DMS53 treated with DMSO at 0.1 percent for 48 hours (cell line): ENCODE results near the gene ZNF622.
"Not testable (repeated sequence)": the region's sequence is repeated elsewhere in the genome, so short reads cannot be mapped to it uniquely, and the experiment has no call there.

Experiments
- DNase-seq: peaks from one replicate; lab custom pipeline; 2025; ENCODE audit not compliant: unreplicated experiment; lab: John Stamatoyannopoulos, UW

ZNF622 gene

DNA sequence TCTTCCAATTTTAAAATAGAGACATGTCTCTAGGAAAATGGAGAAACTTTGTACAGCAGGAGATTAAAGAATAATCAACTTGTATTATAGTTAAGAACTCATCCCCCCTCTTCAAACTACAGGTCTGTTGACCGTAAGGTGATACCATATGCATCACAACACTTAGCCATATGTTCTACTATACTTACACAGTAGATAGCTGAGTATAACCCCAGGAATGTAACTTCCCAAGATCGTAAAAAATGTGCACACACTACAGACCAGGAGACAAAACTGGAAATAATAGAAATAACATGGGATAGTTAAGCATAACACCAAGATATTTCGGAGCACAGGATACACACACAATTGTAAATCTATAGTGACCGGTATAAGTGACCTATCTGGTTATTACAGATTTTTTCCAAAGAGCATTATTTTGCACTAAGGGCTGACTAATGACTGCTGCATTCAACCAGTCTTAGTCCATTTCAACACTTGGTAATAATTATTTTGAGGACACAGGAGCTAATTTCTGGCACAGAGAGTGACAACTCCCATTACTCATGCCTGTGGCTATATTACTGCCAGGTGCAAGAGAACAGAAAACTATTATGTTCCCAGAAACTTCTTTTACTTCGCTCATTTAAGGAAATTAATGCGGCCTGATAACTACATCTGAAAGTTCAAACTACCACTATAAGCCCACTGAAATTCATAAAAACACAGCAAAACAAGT, 15.4 kb upstream of the ZNF622 start:
- no peak for DNase-seq

DNA sequence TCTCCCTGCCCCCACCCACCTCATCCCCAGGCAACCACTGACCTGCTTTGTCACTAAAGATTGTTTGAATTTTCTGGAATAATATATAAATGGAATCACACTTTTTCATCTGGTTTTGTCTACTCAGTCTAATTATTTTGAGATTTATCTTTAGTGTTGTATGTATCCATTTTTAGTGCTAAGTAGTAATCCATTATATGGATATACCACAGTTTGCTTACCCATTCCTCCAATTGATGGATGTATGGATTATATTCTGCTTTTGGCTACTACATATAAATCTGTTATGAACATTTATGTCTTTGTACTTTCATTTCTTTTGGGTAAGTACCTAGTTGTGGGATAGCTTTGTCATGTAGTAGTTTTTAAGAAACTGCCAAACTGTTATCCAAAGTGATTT, 14.5 kb upstream of the ZNF622 start:
- DNase-seq = no peak

DNA sequence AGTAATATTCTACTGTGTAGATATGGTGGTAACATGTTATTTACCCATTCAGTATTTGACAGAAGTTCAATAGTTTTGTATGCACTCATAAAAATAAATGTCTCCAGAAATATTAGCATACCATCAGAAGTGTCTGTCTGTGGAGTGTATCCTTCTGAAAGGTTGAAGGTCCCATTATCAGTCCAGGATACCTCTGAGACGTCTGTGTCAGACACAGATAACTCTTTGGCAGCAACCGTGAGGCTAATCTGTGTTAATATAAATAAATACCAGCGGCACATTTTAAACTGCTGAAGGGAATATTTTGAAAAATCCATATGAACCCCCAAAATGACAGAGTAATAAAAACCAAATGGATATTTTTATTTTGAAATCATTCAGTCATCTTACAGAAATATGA, 11.9 kb upstream of the ZNF622 start:
- DNase-seq = no peak

DNA sequence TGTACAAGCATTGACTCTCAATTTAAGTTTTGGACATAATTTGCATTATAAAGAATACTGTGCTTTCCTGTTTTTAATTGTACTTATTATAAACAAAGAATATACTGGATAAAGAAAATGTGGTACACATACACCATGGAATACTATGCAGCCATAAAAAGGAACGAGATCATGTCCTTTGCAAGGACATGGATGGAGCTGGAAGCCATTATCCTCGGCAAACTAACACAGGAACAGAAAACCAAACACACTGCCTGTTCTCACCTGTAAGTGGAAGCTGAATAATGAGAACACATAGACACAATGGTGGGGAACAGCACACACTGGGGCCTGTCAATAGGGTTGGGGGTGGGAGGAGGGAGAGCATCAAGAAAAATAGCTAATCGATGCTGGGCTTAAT, 10.8 kb upstream of the ZNF622 start:
- DNase-seq = not testable (repeated sequence)

DNA sequence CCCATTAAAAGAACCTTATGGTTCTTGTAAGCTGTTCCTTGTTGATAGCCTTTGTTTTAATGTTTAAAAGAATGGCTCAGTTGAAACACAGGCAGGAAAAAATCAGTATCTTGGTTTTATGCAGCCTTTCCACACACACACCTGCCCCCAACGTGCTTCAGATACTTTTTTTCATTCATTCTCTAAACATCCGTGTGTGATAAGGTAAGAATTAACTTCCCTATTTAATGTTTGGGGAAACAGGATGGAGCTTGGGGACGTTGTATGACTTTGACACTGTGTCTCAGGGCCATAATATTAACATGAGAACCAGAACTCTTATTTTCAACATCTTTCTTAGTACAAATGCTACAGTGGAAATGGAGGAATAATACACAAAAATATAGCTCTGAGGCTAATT, 5.8 kb upstream of the ZNF622 start:
- DNase-seq = no peak

DNA sequence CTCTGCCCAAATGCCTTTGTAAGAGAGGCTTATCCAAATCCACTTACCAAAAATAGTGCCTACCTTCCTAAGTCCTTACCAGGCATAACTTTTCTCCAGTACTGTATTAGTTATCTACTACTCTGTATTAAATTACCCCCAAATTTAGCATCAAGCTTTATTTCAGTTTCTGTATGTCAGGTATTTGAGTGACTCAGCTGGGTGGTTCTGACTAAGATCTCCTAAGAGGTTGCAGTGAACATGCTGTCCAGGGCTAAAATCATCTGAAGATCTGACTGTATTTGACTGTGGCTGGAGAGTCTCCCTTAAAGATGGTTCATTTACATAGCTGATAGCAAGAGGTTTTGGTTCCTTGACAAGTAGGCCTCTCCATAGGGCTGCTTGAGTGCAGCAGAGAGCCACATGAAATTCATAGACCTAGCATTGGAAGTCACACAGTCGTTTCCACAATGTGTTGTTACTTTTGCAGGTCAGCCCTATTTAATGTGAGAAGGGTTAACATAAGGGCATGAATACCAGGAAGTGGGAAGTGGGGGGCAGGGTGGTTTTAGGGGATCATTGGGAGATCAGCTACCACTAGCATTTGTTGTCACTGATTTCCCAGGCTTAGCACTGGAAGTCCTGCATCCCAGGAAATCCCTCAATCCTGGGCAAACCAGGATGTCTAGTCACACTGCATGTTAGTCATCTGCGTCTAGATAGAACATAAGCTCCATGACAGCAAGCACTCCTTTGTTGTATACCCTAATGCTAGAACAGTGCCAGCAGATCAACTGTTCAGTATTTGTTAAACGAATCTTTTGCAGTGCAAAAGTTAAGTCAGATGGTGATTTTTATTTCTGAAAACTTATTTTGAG, 2.0 kb upstream of the ZNF622 start:
- DNase-seq = no peak

DNA sequence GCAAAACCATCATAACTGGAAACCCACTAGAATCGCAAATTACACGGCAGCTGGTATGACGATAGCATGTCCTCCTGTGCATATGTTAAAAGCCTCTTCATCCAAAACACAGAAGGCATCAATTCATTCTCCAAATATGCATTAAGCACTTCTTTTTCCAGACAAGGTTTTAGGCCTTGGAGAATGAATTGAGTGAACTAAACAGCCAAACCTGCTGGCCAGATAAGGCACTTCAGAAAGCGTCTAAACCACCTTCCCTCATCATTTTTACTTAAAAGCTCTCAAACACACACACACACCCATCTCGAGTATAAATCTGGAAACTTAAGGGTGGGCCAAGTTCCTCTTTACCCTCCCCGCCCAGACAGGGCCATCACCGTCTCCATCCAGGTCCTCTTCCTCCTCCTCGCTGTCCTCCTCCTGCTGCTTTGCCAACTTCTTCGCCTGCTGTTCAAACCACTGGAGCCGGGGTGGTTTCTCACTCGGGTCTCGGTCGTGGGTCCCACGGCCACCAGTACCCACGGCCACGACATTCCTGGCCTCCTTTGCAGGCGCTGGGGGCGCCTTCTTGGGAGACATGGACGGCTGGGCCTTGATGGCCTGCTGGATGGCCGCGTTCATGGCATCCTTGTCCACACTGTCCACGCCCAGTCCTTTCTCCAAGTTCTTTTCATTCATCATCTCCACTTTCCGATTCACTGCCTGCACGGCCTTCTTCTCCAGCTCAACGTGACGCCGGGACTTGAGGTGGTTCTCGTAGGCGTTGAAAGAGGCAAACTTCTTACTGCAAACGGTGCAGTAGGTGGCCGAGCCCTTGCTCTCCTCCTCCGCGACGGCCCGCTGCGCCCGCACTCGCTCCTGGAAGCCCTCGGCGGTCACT, 696 bp downstream of the ZNF622 start:
- DNase-seq = no peak

DNA sequence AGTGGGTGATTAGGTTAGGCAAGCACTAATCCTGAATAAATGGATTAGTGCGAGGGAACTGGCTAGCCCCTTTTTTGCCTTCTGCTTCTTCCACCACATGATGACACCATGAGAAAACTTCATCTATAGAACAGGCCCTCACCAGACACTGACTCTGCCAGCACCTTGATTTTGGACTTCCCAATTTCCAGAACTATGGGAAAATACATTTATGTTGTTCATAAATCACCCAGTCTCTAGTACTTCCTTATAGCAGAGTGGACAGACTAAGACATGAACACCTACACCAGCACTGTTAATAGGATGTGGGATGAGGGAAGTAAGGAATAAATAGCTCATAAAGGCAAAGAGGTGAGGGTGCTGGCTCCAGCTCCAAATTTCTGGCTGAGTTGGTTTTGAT, 1.4 kb downstream of the ZNF622 start:
- no peak for DNase-seq

DNA sequence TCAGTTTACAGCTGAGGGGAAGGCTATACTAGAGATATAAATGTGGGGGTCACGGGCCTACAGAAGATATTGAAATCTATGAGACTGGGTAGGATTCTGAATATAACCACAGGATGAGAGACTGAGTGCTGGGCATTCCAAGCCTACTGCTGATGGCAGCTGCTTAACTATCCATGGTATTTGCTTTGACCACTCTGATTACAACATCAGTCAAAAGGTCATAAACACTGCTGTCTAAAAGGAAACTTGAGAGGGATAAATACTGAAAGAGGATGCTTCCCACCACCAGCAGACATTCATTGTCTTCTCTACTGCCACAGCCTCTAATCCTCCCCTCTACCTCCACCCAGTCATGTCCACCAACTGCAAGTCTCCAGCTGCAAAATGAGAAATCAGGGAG, 3.8 kb downstream of the ZNF622 start:
- DNase-seq = no peak

DNA sequence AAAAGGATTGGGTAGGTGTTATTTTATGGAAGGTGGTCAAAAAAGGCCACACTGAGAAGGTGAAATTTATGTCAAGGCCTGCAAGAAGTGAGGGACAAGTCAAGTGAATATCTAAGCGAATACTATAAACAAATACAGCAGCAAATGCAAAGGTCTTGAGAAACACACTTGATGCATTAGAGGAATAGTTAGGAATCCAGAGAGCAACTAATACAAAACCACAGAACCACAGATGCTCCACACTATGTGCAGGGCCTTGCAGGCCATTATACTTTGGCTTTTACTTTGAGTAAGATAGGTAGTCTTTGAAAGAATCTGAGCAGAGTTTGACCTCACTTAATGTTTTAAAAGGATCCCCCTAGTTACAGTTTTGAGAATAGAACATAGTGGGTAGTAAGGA, 4.6 kb downstream of the ZNF622 start:
- no peak for DNase-seq

DNA sequence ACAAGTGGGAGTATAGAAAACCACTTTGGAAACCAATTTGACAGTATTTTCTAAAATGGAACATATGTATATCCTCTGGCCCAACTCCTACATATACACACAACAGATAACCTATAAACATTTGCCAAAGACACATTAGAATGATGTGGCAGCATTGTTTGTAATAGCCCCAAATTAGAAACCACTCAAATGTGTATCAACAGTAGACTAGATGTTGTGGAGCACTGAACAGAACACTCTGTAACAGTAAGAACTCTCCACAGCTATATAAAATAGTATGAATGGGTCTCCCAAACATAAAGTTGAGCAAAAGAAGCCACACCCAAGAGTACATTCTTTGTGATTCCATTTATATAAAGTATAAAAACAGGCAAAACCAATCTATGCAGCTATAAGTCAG, 6.1 kb downstream of the ZNF622 start:
- DNase-seq = no peak

DNA sequence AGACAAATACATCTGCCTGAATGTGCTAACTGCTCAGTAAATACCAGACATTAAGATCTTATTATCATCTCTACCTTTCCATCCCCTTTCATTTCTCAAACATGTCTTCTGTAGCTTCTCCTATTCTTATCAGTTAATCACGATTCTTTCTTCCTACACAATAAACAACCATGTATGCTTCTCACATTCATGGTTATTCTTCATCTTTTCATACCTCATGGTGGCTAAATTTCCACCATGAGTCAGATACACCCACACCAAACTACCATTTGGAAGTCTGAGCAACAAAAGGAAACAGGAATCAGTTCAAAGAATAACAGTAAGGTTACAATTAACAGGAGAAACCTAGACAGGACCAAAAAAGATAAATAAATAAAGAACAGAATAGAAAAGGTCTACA, 7.7 kb downstream of the ZNF622 start:
- no peak for DNase-seq

DNA sequence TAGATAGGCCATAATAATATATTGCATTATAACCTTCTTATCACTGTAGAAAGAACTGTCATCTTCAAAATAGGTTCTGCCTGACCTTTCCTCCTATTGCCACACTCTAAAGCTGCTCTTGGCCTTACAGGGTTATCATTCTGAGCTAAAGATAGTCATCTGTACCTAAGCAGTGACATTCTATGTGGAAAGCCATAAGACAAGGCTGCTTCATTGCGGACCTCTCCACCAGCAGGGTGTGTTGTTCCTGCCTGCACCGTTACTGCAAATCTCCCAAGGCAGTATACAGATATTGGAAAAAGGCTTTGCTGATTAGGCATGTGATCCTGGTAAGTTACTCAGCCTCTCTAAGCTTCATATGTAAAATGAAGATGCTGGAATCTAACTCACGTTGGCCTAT, 8.1 kb downstream of the ZNF622 start:
- DNase-seq = no peak

DNA sequence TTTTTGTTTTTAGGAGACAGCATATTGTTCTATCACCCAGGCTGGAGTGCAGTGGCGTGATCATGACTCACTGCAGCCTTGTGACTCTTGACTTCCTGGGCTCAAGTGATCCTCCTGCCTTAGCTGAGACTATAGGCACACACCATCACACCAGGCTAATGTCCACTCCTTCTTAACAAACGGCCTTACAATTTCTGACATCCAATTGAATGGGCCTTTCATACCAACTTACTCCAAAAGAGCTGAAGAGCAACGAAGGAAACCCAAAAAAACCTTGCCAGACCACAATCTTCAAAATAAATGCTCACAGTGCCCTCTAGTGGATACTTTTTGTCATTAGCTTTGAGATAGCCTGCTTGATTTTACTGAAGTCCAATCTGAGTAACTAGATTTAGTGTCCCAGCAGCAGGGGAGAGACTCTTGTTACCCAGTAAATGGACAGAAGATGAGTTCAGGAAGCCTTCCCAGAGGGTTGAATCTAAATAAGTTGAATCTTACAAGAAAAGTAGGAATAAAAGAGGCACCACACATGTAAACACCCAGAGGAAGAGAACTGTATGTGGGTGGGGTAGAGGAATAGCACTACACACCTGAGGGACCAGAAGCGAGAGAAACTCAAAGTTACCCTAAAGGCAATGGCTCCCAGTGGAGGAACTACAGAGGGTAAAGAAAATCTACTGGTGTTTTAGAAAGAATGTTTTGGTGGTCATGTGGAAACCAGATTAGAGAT, 9.3 kb downstream of the ZNF622 start:
- DNase-seq = peak; percentile 63

DNA sequence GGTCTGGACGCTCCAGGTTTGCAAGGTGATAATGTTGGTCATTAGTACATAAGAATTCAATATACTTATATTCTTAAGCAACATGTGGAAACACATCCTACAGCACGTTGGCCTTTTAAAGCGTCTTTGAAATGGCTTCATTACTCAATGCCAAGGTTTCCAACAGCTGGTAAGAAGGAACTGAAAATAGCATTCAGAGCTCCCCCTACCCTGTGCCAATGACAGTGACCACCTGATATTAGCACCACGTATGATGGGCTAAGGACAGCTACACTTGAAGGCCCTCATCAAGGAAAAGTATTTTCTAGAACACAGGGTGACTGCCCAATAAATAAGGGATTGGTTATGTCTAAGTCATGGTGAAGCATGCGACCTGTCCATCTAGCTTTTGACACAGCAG, 9.9 kb downstream of the ZNF622 start:
- DNase-seq = no peak

DNA sequence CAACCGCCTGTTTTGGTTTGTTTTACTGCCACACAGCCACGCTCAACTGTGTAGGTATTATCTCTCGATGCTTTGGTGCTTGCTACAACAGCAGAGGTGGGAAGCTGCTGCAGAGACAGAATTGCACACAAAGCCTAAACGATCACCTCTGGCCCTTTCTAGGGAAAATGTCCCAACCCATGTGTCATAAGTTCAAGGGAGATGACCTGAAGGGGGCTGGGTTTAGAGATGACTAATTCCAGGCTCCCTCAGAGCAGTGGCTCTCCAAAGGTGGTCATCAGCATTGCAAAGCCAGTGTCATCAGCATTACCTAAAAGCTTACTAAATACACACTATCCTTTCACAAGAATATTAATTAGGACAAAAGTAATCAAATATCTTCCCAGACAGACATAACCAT, 10.9 kb downstream of the ZNF622 start:
- DNase-seq = no peak

DNA sequence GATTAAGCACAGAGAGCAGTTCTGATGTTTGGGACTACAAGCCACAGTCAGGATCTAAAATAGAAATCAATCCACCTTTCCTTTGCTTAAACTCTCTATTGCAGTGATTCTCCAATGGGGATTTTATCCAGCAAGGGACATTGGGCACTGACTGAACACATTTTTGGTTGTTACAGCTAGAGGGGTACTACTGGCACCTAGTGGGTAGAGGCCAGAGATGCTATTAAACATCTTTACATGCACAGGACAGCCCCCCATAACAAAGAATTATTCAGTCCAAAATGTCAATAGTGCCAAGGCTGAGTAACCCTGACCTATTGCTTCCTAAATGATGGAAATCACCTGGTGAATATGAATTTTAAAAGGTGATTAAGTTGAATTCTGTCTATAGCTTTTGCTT, 12.0 kb downstream of the ZNF622 start:
- no peak for DNase-seq

DNA sequence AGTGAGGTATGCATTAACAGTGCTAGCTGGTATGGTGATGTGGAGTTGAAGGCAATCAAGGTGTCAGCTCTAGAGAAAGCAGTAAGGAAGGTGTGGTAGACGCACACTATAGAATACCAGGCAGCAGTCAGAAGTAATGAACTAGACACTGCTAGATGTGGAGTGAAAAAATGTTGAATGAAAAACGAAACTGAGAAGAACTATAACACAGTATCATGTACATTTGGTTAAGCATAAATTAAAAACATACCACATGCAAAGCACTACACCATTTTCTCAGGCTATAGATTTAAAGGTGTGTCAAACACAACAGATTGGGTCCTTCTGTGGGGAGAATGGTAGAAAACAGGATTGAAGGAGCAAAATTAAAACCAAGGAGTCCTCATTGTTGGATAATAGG, 15.4 kb downstream of the ZNF622 start:
- no peak for DNase-seq

DNA sequence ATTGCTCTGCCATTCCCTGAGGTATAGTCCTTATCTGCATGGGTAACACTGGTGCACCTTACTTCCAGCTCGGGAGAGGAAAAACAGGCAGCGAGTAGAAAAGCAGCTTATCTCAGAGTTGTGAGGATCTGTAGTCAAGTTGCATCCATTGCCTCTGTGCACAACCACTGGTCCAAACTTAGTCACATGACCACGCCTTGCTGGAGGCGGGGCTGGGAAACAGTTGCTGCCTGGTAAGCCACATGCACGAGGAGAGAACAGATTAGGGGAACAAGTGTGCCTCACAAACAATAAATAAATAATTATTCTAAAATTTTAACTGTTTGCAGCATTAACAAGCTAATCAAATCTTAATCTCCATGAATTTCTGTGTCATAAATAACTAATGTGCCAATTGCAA, 18.6 kb downstream of the ZNF622 start:
- no peak for DNase-seq

DNA sequence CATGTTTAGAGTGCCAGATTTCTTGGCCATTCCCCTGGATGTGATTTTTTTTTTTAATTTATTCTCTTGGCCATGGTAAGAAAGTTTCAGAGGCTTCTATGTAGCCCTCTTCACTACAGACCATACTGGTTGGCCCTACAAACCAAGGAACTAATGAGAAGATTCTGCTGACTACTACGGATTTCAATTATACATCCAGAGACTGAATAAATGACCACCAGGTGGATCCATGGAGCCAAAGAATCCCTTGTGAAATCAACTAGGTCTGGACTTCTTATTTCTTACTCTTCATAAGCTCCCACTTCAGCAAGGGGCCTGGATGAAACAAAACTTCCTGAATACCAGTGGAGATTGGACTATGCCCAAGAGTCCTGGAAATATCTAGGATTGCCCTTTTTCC, 27.6 kb downstream of the ZNF622 start:
- no peak for DNase-seq

DNA sequence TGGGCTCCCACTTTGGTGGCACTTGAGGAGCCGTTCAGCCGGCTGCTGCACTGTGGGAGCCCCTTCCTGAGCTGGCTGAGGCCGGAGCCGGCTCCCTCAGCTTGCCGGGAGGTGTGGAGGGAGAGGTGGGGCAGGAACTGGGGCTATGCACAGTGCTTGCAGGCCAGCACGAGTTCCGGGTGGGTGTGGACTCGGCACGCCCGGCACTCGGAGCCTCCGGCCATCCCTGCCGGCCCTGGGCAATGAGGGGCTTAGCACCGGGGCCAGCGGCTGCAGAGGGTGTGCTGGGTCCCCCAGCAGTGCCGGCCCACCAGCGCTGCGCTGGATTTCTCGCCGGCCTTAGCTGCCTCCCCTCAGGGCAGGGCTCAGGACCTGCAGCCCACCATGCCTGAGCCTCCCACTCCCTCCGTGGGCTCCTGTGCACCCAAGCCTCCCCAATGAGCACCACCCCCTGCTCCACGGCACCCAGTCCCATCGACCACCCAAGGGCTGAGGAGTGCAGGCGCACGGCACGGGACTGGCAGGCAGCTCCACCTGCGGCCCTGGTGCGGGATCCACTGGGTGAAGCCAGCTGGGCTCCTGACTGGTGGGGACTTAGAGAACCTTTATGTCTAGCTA, 29.4 kb downstream of the ZNF622 start:
- not testable (repeated sequence) for DNase-seq
